K562 (cell line): Measurements from ENCODE around the gene ANKRD13C. TPM values are rescaled to one million over a fixed set of nuclear protein-coding genes. Genes with fewer than 3 reads are reported as not detected.

Source experiments
- ATAC-seq: fragments of 200-7000 bp; cut with Tn5 transposase; 3 replicates; pipeline ENCODE4 v1.9.1; 2020; ENCODE audit warnings: moderate library complexity
- BruUV-seq: library from RNA; stranded (reverse); fragments of 400-500 nt; replicated peaks from 2 replicates; lab custom pipeline; 2021; lab: Mats Ljungman, UMichigan
- CTCF ChIA-PET: fragments of 300-600 bp; formaldehyde crosslinking; extraction: SDS; loops from one replicate; lab custom pipeline; 2021; ENCODE audit warnings: low intra/inter-chr PET ratio; lab: Yijun Ruan, JAX
- POLR2A ChIA-PET: fragments of 300-600, 350-650 bp; sonication (Branson Sonifier 250); formaldehyde crosslinking; extraction: SDS; loops from one replicate; lab custom pipeline; 2021; ENCODE audit warnings: antibody characterized with exemption, inconsistent platforms; lab: Yijun Ruan, JAX
- DNase-seq, 4 experiments: peaks; one replicate each; pipeline versions ENCODE4 v3.0.0 to v3.0.0-alpha.2; 2011 to 2018; ENCODE audit warnings: low spot score in 3 of 4, mixed read lengths in 3 of 4; ENCODE audit errors: extremely low read depth in 1 of 4
- FAIRE-seq: peaks from 2 replicates; lab custom pipeline; 2011; peaks lifted over from hg19 to GRCh38; lab: Jason Lieb, UNC
- H2AFZ ChIP-seq: 2 replicates; pipeline ENCODE4 v1.6.0; 2011; ENCODE audit warnings: low read depth, low read length, control low read depth, inconsistent platforms
- H3K27ac ChIP-seq: fragments of 200-600 bp; 3 replicates; pipeline ENCODE4 v1.8.0; 2011; ENCODE audit warnings: low read depth, mild to moderate bottlenecking, control low read depth, inconsistent platforms, low read length, moderate library complexity, mixed read lengths; ENCODE audit errors: extremely low read depth
- H3K27me3 ChIP-seq, 2 experiments: fragments of 300-600 bp in 1 of 2; 2 replicates in 1 of 2; 3 replicates in 1 of 2; pipeline versions ENCODE4 v1.6.0 to v1.8.0; 2011; ENCODE audit warnings: inconsistent platforms in 2 of 2, low read length in 2 of 2, mild to moderate bottlenecking in 1 of 2, mixed read lengths in 1 of 2, moderate library complexity in 1 of 2; ENCODE audit not compliant: control insufficient read depth in 2 of 2, insufficient read depth in 2 of 2
- H3K36me3 ChIP-seq: fragments of 300-600 bp; 3 replicates; pipeline ENCODE4 v1.8.0; 2011; ENCODE audit warnings: mild to moderate bottlenecking, low read length, inconsistent platforms; ENCODE audit not compliant: control insufficient read depth, insufficient read depth
- H3K4me1 ChIP-seq, 2 experiments: fragments of 200-600 bp in 1 of 2; replicated peaks in 1 of 2; 2 replicates in 1 of 2; 3 replicates in 1 of 2; pipeline versions ENCODE4 v1.5.1 to v1.8.0; 2011; ENCODE audit warnings: inconsistent platforms in 2 of 2, low read length in 2 of 2, mild to moderate bottlenecking in 1 of 2, mixed read lengths in 1 of 2, moderate library complexity in 1 of 2; ENCODE audit not compliant: control insufficient read depth in 2 of 2, insufficient read depth in 2 of 2
- H3K4me2 ChIP-seq: 2 replicates; pipeline ENCODE4 v1.6.1; 2011; ENCODE audit warnings: low read length, control low read depth, inconsistent platforms, mixed read lengths; ENCODE audit not compliant: insufficient read depth
- H3K4me3 ChIP-seq: fragments of 200-600 bp; sonication (generic), shearing (Covaris generic); 2 replicates; pipeline ENCODE4 v1.5.1; 2016; ENCODE audit warnings: control low read depth, inconsistent platforms
- H3K79me2 ChIP-seq: fragments of 200-600 bp; 3 replicates; pipeline ENCODE4 v1.8.0; 2011; ENCODE audit warnings: low read length, inconsistent platforms; ENCODE audit not compliant: control insufficient read depth, insufficient read depth
- H3K9ac ChIP-seq, 2 experiments: 2 replicates each; pipeline versions ENCODE4 v1.6.0 to v1.6.1; 2011; ENCODE audit warnings: low read depth in 2 of 2, low read length in 2 of 2, control low read depth in 1 of 2, inconsistent platforms in 1 of 2, mild to moderate bottlenecking in 1 of 2, mixed read lengths in 1 of 2; ENCODE audit not compliant: insufficient read depth in 1 of 2
- H3K9me1 ChIP-seq: one replicate; pipeline ENCODE4 v1.6.0; 2011; ENCODE audit warnings: inconsistent platforms, mild to moderate bottlenecking, low read length, moderate library complexity; ENCODE audit not compliant: control insufficient read depth, insufficient read depth
- H3K9me3 ChIP-seq: replicated peaks from 2 replicates; pipeline ENCODE4 v1.5.1; 2011; ENCODE audit warnings: low read depth, low read length, inconsistent platforms; ENCODE audit not compliant: control insufficient read depth, insufficient read depth
- H4K20me1 ChIP-seq: replicated peaks from 2 replicates; pipeline ENCODE4 v1.6.1; 2011; ENCODE audit warnings: low read length, inconsistent platforms, mixed read lengths; ENCODE audit not compliant: control insufficient read depth, insufficient read depth
- CBFA2T3 ChIP-seq: fragments of 450-650 bp; IDR thresholded peaks from 2 replicates; pipeline ENCODE4 v1.6.1; 2017
- CC2D1A ChIP-seq: fragments of 450-650 bp; IDR thresholded peaks from 2 replicates; pipeline ENCODE4 v1.6.1; 2017; ENCODE audit warnings: mild to moderate bottlenecking
- CXXC5 ChIP-seq: fragments of 250-450 bp; sonication (Bioruptor Pico); IDR thresholded peaks from 2 replicates; pipeline ENCODE4 v1.8.0; 2022; ENCODE audit warnings: inconsistent platforms, mild to moderate bottlenecking, moderate library complexity
- HDAC1 ChIP-seq, 2 experiments: fragments of 450-650 bp; IDR thresholded peaks; 2 replicates each; pipeline ENCODE4 v1.6.1; 2016 to 2017; ENCODE audit warnings: inconsistent platforms in 1 of 2, mild to moderate bottlenecking in 1 of 2, moderate library complexity in 1 of 2
- HDAC2 ChIP-seq: fragments of 450-650 bp; IDR thresholded peaks from 2 replicates; pipeline ENCODE4 v1.6.1; 2016; ENCODE audit warnings: mild to moderate bottlenecking
- L3MBTL2 ChIP-seq: fragments of 450-650 bp; IDR thresholded peaks from 2 replicates; pipeline ENCODE4 v1.6.1; 2016; ENCODE audit warnings: mild to moderate bottlenecking, moderate library complexity
- MEIS2 ChIP-seq: fragments of 450-650 bp; IDR thresholded peaks from 2 replicates; pipeline ENCODE4 v1.6.1; 2014; ENCODE audit warnings: mild to moderate bottlenecking; ENCODE audit not compliant: partially characterized antibody
- MNT ChIP-seq, 2 experiments: fragments of 450-650 bp; conservative IDR thresholded peaks; 2 replicates each; pipeline ENCODE4 v1.6.1; 2017; ENCODE audit warnings: mild to moderate bottlenecking in 2 of 2, moderate library complexity in 2 of 2
- MYBL2 ChIP-seq, 2 experiments: fragments of 450-650 bp in 1 of 2; sonication (generic) in 1 of 2; formaldehyde crosslinking in 1 of 2; IDR thresholded peaks; 2 replicates each; pipeline versions ENCODE4 v1.6.1 to v1.8.1; 2017 to 2022; ENCODE audit warnings: borderline replicate concordance in 1 of 2, inconsistent platforms in 1 of 2, low read depth in 1 of 2, mild to moderate bottlenecking in 1 of 2, missing genetic modification reagents in 1 of 2, moderate library complexity in 1 of 2
- MYC ChIP-seq, 2 experiments: fragments of 250-450 bp in 1 of 2; sonication (Bioruptor Pico) in 1 of 2; IDR thresholded peaks; 2 replicates each; pipeline versions ENCODE4 v1.5.1 to v1.6.1; 2012 to 2021; ENCODE audit warnings: low read depth in 2 of 2, borderline replicate concordance in 1 of 2, improper control_type of control experiment in 1 of 2, low read length in 1 of 2, mild to moderate bottlenecking in 1 of 2, moderate library complexity in 1 of 2
- NFYB ChIP-seq: IDR thresholded peaks from 2 replicates; pipeline ENCODE4 v1.6.1; 2011; ENCODE audit warnings: mild to moderate bottlenecking, moderate library complexity; ENCODE audit not compliant: insufficient read length; ENCODE audit errors: extremely low read depth
- NR0B1 ChIP-seq: fragments of 450-650 bp; IDR thresholded peaks from one replicate; pipeline ENCODE4 v1.6.1; 2018; ENCODE audit warnings: mild to moderate bottlenecking, moderate library complexity; ENCODE audit not compliant: partially characterized antibody
- PBX2 ChIP-seq, 2 experiments: IDR thresholded peaks in 1 of 2; conservative IDR thresholded peaks in 1 of 2; 2 replicates each; pipeline ENCODE4 v1.6.1; 2016; ENCODE audit warnings: low read depth in 2 of 2, mild to moderate bottlenecking in 1 of 2, missing compliant biosample characterization in 1 of 2, missing genetic modification characterization in 1 of 2, moderate library complexity in 1 of 2
- RBM22 ChIP-seq: fragments of 200-400 bp; formaldehyde crosslinking; IDR thresholded peaks from 2 replicates; pipeline ENCODE4 v1.6.1; 2018; ENCODE audit warnings: low read length, low read depth; ENCODE audit not compliant: poor library complexity, severe bottlenecking
- WGBS: fragments of 100-300 bp; shearing (Covaris generic); methylation state at CpG from one replicate; pipeline ENCODE4 v1.1.6; 2016; ENCODE audit warnings: low coverage, mixed read lengths; ENCODE audit not compliant: insufficient coverage; ENCODE audit errors: missing lambda C conversion rate; 5-methylcytosine and 5-hydroxymethylcytosine counted together
- in situ Hi-C: fragments of 300-500 bp; cut with MboI; formaldehyde crosslinking; loops from 4 replicates; pipeline ENCODE4 v1.15.0; 2018; ENCODE audit warnings: inconsistent platforms, mixed read lengths
- intact Hi-C: fragments of 100-400 bp; cut with micrococcal nuclease; formaldehyde crosslinking; loops from 2 replicates; pipeline ENCODE4 v1.14.2; 2022
- polyA plus RNA-seq, 8 experiments: library from polyadenylated mRNA; depleted of rRNA in 4 of 8; stranded (reverse) in 5 of 8; unstranded in 3 of 8; fragments of >200 nt; fragmentation: Nextera tagmentation in 2 of 8; fragmentation: Illumina TruSeq in 1 of 8; extraction: Ambion mirVana in 2 of 8; extraction: Trizol in 1 of 8; gene quantifications; 2 replicates each; pipeline versions ENCODE4 v1.2.1 to v1.2.3, GENCODE V29; 2011 to 2014; ENCODE audit warnings: inconsistent platforms in 1 of 8, missing spikeins in 1 of 8
- total RNA-seq, 7 experiments: library from RNA; depleted of rRNA in 6 of 7; stranded (reverse); fragments of >200 nt in 6 of 7; fragmentation: Illumina TruSeq in 2 of 7; extraction: Trizol in 2 of 7; gene quantifications; 2 replicates each; pipeline versions ENCODE4 v1.2.1 to v1.2.3, GENCODE V29; 2011 to 2021; ENCODE audit warnings: low replicate concordance in 1 of 7

Gene ANKRD13C
- total and polyA plus RNA-seq, 9 of the 15 experiments (the other 6 are each of a cell fraction or from before 2014, with no cell fraction given): 3.4 to 22.8 (median 12.5) TPM

GRCh38 chr1:70360321-70360720, 5.8 kb upstream of the ANKRD13C start:
- no peak overlapping the region for H3K9ac ChIP-seq
- no peak overlapping the region for H3K4me2 ChIP-seq
- intact Hi-C loops: no loop called here
- peaks cover 3% of the 10 kb centered on the region for H3K79me2 ChIP-seq
- 39% methylated on average over 5 of the region's 5 CpGs for WGBS
- 0 out of 3 replicates have a peak, but pooled peaks cover 3% of the 10 kb centered on the region for H3K36me3 ChIP-seq
- H3K4me1 ChIP-seq: peaks cover 6% of the 10 kb centered on the region in 2 experiments; a peak in 3 of 5 replicates
- H3K4me3 ChIP-seq: no peak overlapping the region
- DNase-seq: peak; percentile 41 to 69 (median 53)
- ChIA-PET POLR2A (no interaction called here), CTCF (no interaction called here)
- no peaks in the 10 kb centered on the region for H4K20me1 ChIP-seq
- peak; percentile 60 for FAIRE-seq
- in situ Hi-C loops: no loop called here
- BruUV-seq: no TSS peak
- no peak overlapping the region for H2AFZ ChIP-seq
- no peaks in the 10 kb centered on the region for H3K27me3 ChIP-seq
- ATAC-seq: peak; percentile 78
- H3K9me3 ChIP-seq: no peaks in the 10 kb centered on the region
- H3K9me1 ChIP-seq: no peaks in the 10 kb centered on the region
- no peak overlapping the region for H3K27ac ChIP-seq
- TF ChIP-seq HDAC1 (IDR thresholded peaks at IDR 0.05) (0 out of 4 replicates have a peak, but pooled peaks of 1 of the 2 experiments have one; percentile 37), CBFA2T3 (peak; percentile 45; the same call in 1 of the 2 replicates), MYC (IDR thresholded peaks at IDR 0.05; ENCODE audit: low read depth, low read length) (peak; percentile 83), MYC (CRISPR knock-in tag; IDR thresholded peaks at IDR 0.05; ENCODE audit: borderline replicate concordance, low read depth) (no peak), CXXC5 (peak; percentile 26; the same call in 1 of the 2 replicates), L3MBTL2 (peak; percentile 94), NR0B1 (no peak), RBM22 (no peak), MNT (conservative IDR thresholded peaks at IDR 0.05) (peak in 1 of 2 experiments; percentile 44; a peak in 2 of 4 replicates), NFYB (peak; percentile 77), PBX2 (CRISPR knock-in tag; IDR thresholded peaks at IDR 0.05; ENCODE audit: low read depth) (0 out of 2 replicates have a peak, but pooled peaks have one; percentile 26), PBX2 (tag; conservative IDR thresholded peaks at IDR 0.05; ENCODE audit: low read depth) (peak; percentile 81), HDAC2 (0 out of 2 replicates have a peak, but pooled peaks have one; percentile 32), MEIS2 (peak; percentile 96), MYBL2 (IDR thresholded peaks at IDR 0.05; ENCODE audit: low read depth) (peak; percentile 17; the same call in 1 of the 2 replicates), MYBL2 (CRISPR knock-in tag; IDR thresholded peaks at IDR 0.05; ENCODE audit: borderline replicate concordance) (no peak), CC2D1A (peak; percentile 56; the same call in 1 of the 2 replicates)
